HEK293 (cell line): ENCODE measurements around the gene TNNI3.

Experiments
- KLF10 ChIP-seq: fragments of 450-650 bp; IDR thresholded peaks from 2 replicates; pipeline ENCODE4 v1.5.1; 2018; ENCODE audit warnings: missing biosample characterization, mild to moderate bottlenecking, missing genetic modification characterization
- KLF8 ChIP-seq: fragments of 450-650 bp; formaldehyde crosslinking; IDR thresholded peaks from 2 replicates; pipeline ENCODE4 v1.5.1; 2016; ENCODE audit warnings: missing biosample characterization, missing genetic modification characterization
- MYNN ChIP-seq: fragments of 450-650 bp; formaldehyde crosslinking; IDR thresholded peaks from 2 replicates; pipeline ENCODE4 v1.5.1; 2016; ENCODE audit warnings: missing biosample characterization, missing genetic modification characterization, borderline replicate concordance
- MZF1 ChIP-seq: fragments of 450-650 bp; formaldehyde crosslinking; IDR thresholded peaks from 2 replicates; pipeline ENCODE4 v1.5.1; 2017; ENCODE audit warnings: missing biosample characterization, missing genetic modification characterization, borderline replicate concordance
- PATZ1 ChIP-seq: fragments of 450-650 bp; formaldehyde crosslinking; IDR thresholded peaks from 2 replicates; pipeline ENCODE4 v1.5.1; 2016; ENCODE audit warnings: missing biosample characterization, missing genetic modification characterization
- PBX3 ChIP-seq: sonication (generic); formaldehyde crosslinking; IDR thresholded peaks from 2 replicates; pipeline ENCODE4 v1.8.1; 2022; ENCODE audit warnings: mild to moderate bottlenecking, moderate library complexity, missing genetic modification reagents
- SCRT1 ChIP-seq: fragments of 450-650 bp; formaldehyde crosslinking; IDR thresholded peaks from 2 replicates; pipeline ENCODE4 v1.5.1; 2016; ENCODE audit warnings: missing biosample characterization, missing genetic modification characterization, borderline replicate concordance
- TCF7L2 ChIP-seq: IDR thresholded peaks from 2 replicates; pipeline ENCODE4 v1.6.1; 2011; ENCODE audit warnings: low read depth, mild to moderate bottlenecking, inconsistent platforms, low read length, moderate library complexity, borderline replicate concordance
- TRIM28 ChIP-seq: IDR thresholded peaks from 2 replicates; pipeline ENCODE4 v1.6.1; 2011; ENCODE audit warnings: low read length, control low read depth, borderline replicate concordance
- ZBTB26 ChIP-seq: fragments of 450-650 bp; formaldehyde crosslinking; optimal IDR thresholded peaks from 2 replicates; pipeline ENCODE3; 2016; ENCODE audit warnings: missing biosample characterization, mild to moderate bottlenecking, missing genetic modification characterization
- ZEB2 ChIP-seq: fragments of 450-650 bp; formaldehyde crosslinking; IDR thresholded peaks from 2 replicates; pipeline ENCODE4 v1.5.1; 2016; ENCODE audit warnings: missing biosample characterization, missing genetic modification characterization
- ZIC2 ChIP-seq: fragments of 450-650 bp; formaldehyde crosslinking; IDR thresholded peaks from 2 replicates; pipeline ENCODE4 v1.5.1; 2016; ENCODE audit warnings: missing biosample characterization, missing genetic modification characterization
- ZNF221 ChIP-seq: fragments of 450-650 bp; formaldehyde crosslinking; IDR thresholded peaks from 2 replicates; pipeline ENCODE4 v1.5.1; 2017; ENCODE audit warnings: missing biosample characterization, missing genetic modification characterization, borderline replicate concordance
- ZNF24 ChIP-seq: fragments of 450-650 bp; formaldehyde crosslinking; IDR thresholded peaks from 2 replicates; pipeline ENCODE4 v1.5.1; 2016; ENCODE audit warnings: missing biosample characterization, missing genetic modification characterization
- ZNF544 ChIP-seq: fragments of 450-650 bp; formaldehyde crosslinking; IDR thresholded peaks from 2 replicates; pipeline ENCODE4 v1.5.0; 2017; ENCODE audit warnings: missing biosample characterization, missing genetic modification characterization
- ZNF560 ChIP-seq: fragments of 450-650 bp; formaldehyde crosslinking; IDR thresholded peaks from 2 replicates; pipeline ENCODE4 v1.5.1; 2017; ENCODE audit warnings: missing biosample characterization, missing genetic modification characterization, borderline replicate concordance
- ZNF596 ChIP-seq: fragments of 450-650 bp; IDR thresholded peaks from 2 replicates; pipeline ENCODE4 v1.5.0; 2018; ENCODE audit warnings: missing biosample characterization, mild to moderate bottlenecking, missing genetic modification characterization, moderate library complexity
- ZNF600 ChIP-seq: fragments of 450-650 bp; formaldehyde crosslinking; IDR thresholded peaks from 2 replicates; pipeline ENCODE4 v1.5.1; 2016; ENCODE audit warnings: missing biosample characterization, missing genetic modification characterization
- ZNF660 ChIP-seq: fragments of 450-650 bp; IDR thresholded peaks from 2 replicates; pipeline ENCODE4 v1.5.1; 2018; ENCODE audit warnings: missing biosample characterization, mild to moderate bottlenecking, missing genetic modification characterization
- ZNF701 ChIP-seq: fragments of 450-650 bp; formaldehyde crosslinking; IDR thresholded peaks from 2 replicates; pipeline ENCODE4 v1.5.1; 2016; ENCODE audit warnings: missing biosample characterization, missing genetic modification characterization
- ZNF830 ChIP-seq: fragments of 450-650 bp; IDR thresholded peaks from 2 replicates; pipeline ENCODE4 v1.5.0; 2018; ENCODE audit warnings: missing biosample characterization, missing genetic modification characterization, low read depth, mild to moderate bottlenecking, moderate library complexity
- ZXDB ChIP-seq: fragments of 450-650 bp; formaldehyde crosslinking; IDR thresholded peaks from 2 replicates; pipeline ENCODE4 v1.5.1; 2016; ENCODE audit warnings: missing biosample characterization, missing genetic modification characterization
- TF ChIP-seq, protein P1 (sequence below): fragments of 450-650 bp; formaldehyde crosslinking; IDR thresholded peaks from 2 replicates; pipeline ENCODE4 v1.5.1; 2017; ENCODE audit warnings: missing biosample characterization, missing genetic modification characterization
- TF ChIP-seq, protein P2 (sequence below): fragments of 450-650 bp; formaldehyde crosslinking; IDR thresholded peaks from 2 replicates; pipeline ENCODE4 v1.5.1; 2016; ENCODE audit warnings: missing biosample characterization, missing genetic modification characterization, borderline replicate concordance
- TF ChIP-seq, protein P3 (sequence below): fragments of 450-650 bp; formaldehyde crosslinking; IDR thresholded peaks from 2 replicates; pipeline ENCODE4 v1.5.1; 2017; ENCODE audit warnings: missing biosample characterization, missing genetic modification characterization

Gene TNNI3

DNA sequence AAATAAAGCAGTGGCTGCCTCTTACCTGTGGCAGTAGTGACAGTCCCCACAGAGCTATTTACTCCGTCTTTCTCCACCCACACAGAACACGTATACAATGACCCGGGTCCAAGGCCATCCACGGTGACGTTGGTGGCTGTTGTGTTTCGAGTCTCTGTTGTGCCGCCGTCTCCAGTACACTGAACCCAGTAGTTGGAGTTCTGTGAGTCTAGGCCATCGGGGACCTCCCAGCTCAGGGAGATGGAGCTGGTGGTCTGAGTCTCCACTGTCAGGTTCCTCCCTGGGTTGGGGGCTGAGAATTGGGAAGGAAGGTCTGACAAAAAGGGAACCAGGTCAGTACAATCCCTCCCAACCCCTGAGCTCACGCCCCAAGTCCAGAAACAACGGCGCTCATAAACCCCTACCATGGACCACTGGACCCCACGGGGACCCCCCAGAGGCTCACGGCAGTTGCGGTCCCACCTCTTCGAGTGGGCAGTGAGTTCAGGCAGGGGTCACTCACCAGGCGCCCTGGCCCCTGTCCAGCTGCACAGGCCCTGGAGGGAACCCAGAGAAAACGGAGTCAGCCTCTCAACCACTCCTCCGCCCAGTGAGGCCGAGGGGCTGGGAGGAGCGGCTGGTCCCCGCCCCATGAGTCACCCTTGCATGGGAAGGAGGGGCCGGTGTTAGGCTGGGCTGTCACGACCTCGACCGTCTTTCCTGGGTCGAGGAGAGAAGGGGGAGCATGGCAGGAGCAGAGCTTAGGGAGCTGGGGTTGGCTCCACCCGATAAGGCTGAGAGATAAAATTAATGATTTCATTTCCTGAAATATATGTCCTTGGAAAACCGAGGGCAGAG is 49.4 kb upstream of the TNNI3 start (continued):
- TF ChIP-seq TCF7L2 (no peak), ZIC2 (tag by site-specific recombination) (peak; percentile 87), ZNF660 (tag by site-specific recombination) (0 out of 2 replicates have a peak, but pooled peaks have one; percentile 33), ZNF600 (no peak), ZNF560 (tag by site-specific recombination) (no peak), PATZ1 (tag by site-specific recombination) (peak; percentile 73), SCRT1 (tag by site-specific recombination) (no peak), MZF1 (tag by site-specific recombination) (no peak), KLF8 (peak; percentile 61; the same call in 1 of the 2 replicates), ZNF221 (tag by site-specific recombination) (no peak), ZNF596 (no peak), KLF10 (tag by site-specific recombination) (0 out of 2 replicates have a peak, but pooled peaks have one; percentile 21), ZNF701 (tag by site-specific recombination) (no peak), ZBTB26 (tag by site-specific recombination) (no peak), ZNF830 (tag by site-specific recombination) (no peak), TRIM28 (no peak), ZNF544 (tag by site-specific recombination) (no peak), ZXDB (tag by site-specific recombination) (peak; percentile 54; the same call in 1 of the 2 replicates), ZNF24 (tag by site-specific recombination) (no peak), PBX3 (no peak), MYNN (tag by site-specific recombination) (no peak), ZEB2 (tag by site-specific recombination) (peak; percentile 52; the same call in 1 of the 2 replicates)
- TF ChIP-seq, protein P1, sequence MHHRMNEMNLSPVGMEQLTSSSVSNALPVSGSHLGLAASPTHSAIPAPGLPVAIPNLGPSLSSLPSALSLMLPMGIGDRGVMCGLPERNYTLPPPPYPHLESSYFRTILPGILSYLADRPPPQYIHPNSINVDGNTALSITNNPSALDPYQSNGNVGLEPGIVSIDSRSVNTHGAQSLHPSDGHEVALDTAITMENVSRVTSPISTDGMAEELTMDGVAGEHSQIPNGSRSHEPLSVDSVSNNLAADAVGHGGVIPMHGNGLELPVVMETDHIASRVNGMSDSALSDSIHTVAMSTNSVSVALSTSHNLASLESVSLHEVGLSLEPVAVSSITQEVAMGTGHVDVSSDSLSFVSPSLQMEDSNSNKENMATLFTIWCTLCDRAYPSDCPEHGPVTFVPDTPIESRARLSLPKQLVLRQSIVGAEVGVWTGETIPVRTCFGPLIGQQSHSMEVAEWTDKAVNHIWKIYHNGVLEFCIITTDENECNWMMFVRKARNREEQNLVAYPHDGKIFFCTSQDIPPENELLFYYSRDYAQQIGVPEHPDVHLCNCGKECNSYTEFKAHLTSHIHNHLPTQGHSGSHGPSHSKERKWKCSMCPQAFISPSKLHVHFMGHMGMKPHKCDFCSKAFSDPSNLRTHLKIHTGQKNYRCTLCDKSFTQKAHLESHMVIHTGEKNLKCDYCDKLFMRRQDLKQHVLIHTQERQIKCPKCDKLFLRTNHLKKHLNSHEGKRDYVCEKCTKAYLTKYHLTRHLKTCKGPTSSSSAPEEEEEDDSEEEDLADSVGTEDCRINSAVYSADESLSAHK, result no peak
- TF ChIP-seq, protein P2, sequence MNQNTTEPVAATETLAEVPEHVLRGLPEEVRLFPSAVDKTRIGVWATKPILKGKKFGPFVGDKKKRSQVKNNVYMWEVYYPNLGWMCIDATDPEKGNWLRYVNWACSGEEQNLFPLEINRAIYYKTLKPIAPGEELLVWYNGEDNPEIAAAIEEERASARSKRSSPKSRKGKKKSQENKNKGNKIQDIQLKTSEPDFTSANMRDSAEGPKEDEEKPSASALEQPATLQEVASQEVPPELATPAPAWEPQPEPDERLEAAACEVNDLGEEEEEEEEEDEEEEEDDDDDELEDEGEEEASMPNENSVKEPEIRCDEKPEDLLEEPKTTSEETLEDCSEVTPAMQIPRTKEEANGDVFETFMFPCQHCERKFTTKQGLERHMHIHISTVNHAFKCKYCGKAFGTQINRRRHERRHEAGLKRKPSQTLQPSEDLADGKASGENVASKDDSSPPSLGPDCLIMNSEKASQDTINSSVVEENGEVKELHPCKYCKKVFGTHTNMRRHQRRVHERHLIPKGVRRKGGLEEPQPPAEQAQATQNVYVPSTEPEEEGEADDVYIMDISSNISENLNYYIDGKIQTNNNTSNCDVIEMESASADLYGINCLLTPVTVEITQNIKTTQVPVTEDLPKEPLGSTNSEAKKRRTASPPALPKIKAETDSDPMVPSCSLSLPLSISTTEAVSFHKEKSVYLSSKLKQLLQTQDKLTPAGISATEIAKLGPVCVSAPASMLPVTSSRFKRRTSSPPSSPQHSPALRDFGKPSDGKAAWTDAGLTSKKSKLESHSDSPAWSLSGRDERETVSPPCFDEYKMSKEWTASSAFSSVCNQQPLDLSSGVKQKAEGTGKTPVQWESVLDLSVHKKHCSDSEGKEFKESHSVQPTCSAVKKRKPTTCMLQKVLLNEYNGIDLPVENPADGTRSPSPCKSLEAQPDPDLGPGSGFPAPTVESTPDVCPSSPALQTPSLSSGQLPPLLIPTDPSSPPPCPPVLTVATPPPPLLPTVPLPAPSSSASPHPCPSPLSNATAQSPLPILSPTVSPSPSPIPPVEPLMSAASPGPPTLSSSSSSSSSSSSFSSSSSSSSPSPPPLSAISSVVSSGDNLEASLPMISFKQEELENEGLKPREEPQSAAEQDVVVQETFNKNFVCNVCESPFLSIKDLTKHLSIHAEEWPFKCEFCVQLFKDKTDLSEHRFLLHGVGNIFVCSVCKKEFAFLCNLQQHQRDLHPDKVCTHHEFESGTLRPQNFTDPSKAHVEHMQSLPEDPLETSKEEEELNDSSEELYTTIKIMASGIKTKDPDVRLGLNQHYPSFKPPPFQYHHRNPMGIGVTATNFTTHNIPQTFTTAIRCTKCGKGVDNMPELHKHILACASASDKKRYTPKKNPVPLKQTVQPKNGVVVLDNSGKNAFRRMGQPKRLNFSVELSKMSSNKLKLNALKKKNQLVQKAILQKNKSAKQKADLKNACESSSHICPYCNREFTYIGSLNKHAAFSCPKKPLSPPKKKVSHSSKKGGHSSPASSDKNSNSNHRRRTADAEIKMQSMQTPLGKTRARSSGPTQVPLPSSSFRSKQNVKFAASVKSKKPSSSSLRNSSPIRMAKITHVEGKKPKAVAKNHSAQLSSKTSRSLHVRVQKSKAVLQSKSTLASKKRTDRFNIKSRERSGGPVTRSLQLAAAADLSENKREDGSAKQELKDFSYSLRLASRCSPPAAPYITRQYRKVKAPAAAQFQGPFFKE (tag by site-specific recombination), result no peak
- TF ChIP-seq, protein P3, sequence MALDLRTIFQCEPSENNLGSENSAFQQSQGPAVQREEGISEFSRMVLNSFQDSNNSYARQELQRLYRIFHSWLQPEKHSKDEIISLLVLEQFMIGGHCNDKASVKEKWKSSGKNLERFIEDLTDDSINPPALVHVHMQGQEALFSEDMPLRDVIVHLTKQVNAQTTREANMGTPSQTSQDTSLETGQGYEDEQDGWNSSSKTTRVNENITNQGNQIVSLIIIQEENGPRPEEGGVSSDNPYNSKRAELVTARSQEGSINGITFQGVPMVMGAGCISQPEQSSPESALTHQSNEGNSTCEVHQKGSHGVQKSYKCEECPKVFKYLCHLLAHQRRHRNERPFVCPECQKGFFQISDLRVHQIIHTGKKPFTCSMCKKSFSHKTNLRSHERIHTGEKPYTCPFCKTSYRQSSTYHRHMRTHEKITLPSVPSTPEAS (tag by site-specific recombination), result no peak
